Testis (tissue), 2 donors: Measurements from ENCODE around the gene PKD2L1.

Experiments
- POLR2A ChIP-seq: fragments of 450-650 bp; IDR thresholded peaks from one replicate; pipeline ENCODE4 v1.6.1; 2017; ENCODE audit warnings: antibody characterized with exemption, mild to moderate bottlenecking, moderate library complexity
- TF ChIP-seq, protein P1 (sequence below), 3 experiments: fragments of 450-650 bp in 2 of 3; fragments of 200-600 bp in 1 of 3; sonication (generic) in 1 of 3; IDR thresholded peaks; one replicate each; pipeline ENCODE4 v1.5.1; 2016 to 2019; ENCODE audit warnings: antibody characterized with exemption in 3 of 3, mild to moderate bottlenecking in 2 of 3, moderate library complexity in 1 of 3

DNA sequence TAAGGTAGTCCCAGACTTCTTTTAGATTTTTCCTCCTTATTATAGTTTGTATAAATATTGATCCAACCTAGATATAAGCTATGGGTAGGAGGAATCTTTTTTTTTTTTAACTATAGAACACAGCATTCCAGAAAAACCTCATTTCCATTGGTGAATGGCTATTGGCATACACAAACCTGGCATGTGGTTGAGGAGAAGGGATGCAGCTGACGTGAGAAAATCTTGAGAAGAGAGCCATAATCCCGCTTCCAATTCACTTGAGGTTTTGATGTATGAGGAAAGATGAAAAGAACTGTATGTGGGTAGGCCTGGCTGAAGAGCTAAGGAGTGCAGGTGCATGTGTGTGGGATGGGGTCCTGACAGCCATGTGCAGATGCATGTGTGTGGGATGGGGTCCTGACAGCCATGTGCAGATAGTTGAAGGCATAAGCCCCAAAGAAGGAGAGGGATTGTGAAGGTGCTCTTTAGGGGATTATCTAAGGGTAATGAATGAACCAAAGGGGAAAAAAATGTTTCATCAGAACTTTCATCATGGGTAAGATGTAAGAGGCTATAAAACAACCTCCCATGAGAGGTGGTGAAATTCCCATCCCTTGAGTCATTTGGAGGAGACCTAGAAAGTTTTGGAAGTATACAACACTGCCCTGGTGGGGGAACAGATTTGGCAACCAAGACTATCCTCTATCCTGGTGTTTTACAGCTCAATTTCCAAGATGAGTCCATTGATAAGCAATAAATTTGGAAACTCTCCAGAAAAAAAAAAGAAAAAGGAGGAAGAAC, 3.8 kb upstream of the PKD2L1 start:
- TF ChIP-seq POLR2A: no peak
- TF ChIP-seq, protein P1, sequence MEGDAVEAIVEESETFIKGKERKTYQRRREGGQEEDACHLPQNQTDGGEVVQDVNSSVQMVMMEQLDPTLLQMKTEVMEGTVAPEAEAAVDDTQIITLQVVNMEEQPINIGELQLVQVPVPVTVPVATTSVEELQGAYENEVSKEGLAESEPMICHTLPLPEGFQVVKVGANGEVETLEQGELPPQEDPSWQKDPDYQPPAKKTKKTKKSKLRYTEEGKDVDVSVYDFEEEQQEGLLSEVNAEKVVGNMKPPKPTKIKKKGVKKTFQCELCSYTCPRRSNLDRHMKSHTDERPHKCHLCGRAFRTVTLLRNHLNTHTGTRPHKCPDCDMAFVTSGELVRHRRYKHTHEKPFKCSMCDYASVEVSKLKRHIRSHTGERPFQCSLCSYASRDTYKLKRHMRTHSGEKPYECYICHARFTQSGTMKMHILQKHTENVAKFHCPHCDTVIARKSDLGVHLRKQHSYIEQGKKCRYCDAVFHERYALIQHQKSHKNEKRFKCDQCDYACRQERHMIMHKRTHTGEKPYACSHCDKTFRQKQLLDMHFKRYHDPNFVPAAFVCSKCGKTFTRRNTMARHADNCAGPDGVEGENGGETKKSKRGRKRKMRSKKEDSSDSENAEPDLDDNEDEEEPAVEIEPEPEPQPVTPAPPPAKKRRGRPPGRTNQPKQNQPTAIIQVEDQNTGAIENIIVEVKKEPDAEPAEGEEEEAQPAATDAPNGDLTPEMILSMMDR (IDR thresholded peaks at IDR 0.05): no peak
